Neural progenitor cell (in vitro differentiated cells): Measurements from ENCODE around the gene MAP3K4. TPM values are rescaled to one million over a fixed set of nuclear protein-coding genes. Genes with fewer than 3 reads are reported as not detected.
A peak's percentile ranks its signal among the peaks of the same experiment; 100 is the strongest.

Experiments
- DNase-seq: peaks from one replicate; pipeline ENCODE4 v3.0.0-alpha.2; 2016; ENCODE audit warnings: low spot score
- H2AFZ ChIP-seq: fragments of 200-600 bp; sonication (generic); replicated peaks from 2 replicates; pipeline ENCODE4 v1.6.1; 2016; ENCODE audit warnings: antibody characterized with exemption
- H3F3A ChIP-seq: fragments of 200-600 bp; sonication (generic); 2 replicates; pipeline ENCODE4 v1.6.1; 2016; ENCODE audit warnings: antibody characterized with exemption, low read depth
- H3K27ac ChIP-seq: fragments of 200-600 bp; sonication (generic); 2 replicates; pipeline ENCODE4 v1.5.1; 2016; ENCODE audit warnings: mild to moderate bottlenecking
- H3K27me3 ChIP-seq: fragments of 200-600 bp; sonication (generic); 2 replicates; pipeline ENCODE4 v1.6.1; 2016; ENCODE audit warnings: mild to moderate bottlenecking, moderate library complexity
- H3K36me3 ChIP-seq: fragments of 200-600 bp; sonication (generic); 2 replicates; pipeline ENCODE4 v1.5.1; 2016
- H3K4me1 ChIP-seq: fragments of 200-600 bp; sonication (generic); 2 replicates; pipeline ENCODE4 v1.6.1; 2016; ENCODE audit warnings: mixed run types
- H3K4me2 ChIP-seq: fragments of 200-600 bp; sonication (generic); 2 replicates; pipeline ENCODE4 v1.6.1; 2016
- H3K4me3 ChIP-seq: fragments of 200-600 bp; sonication (generic); 2 replicates; pipeline ENCODE4 v1.5.1; 2016
- H3K79me2 ChIP-seq: fragments of 200-600 bp; sonication (generic); 2 replicates; pipeline ENCODE4 v1.6.1; 2016; ENCODE audit warnings: low read depth
- H3K9ac ChIP-seq: fragments of 200-600 bp; sonication (generic); 2 replicates; pipeline ENCODE4 v1.6.1; 2016
- H3K9me3 ChIP-seq: fragments of 200-600 bp; sonication (generic); 2 replicates; pipeline ENCODE4 v1.5.1; 2016; ENCODE audit warnings: low read depth
- H4K20me1 ChIP-seq: fragments of 200-600 bp; sonication (generic); 2 replicates; pipeline ENCODE4 v1.6.1; 2016; ENCODE audit warnings: low read depth
- H3K27ac Mint-ChIP-seq: 3 replicates; pipeline ENCODE4 v1.8.0; 2021; ENCODE audit warnings: mixed read lengths
- H3K27me3 Mint-ChIP-seq: 2 replicates; pipeline ENCODE4 v1.8.0; 2022; ENCODE audit warnings: low read depth, mild to moderate bottlenecking, inconsistent platforms, moderate library complexity, mixed read lengths; ENCODE audit not compliant: insufficient read depth
- H3K36me3 Mint-ChIP-seq: 3 replicates; pipeline ENCODE4 v1.8.0; 2021; ENCODE audit warnings: mixed read lengths
- H3K4me1 Mint-ChIP-seq: 3 replicates; pipeline ENCODE4 v1.8.0; 2021; ENCODE audit warnings: mixed read lengths
- H3K4me3 Mint-ChIP-seq: 3 replicates; pipeline ENCODE4 v1.8.0; 2021; ENCODE audit warnings: mild to moderate bottlenecking, moderate library complexity, mixed read lengths
- H3K9me3 Mint-ChIP-seq: 3 replicates; pipeline ENCODE4 v1.8.0; 2020; ENCODE audit warnings: mixed read lengths
- EZH2 ChIP-seq: fragments of 200-600 bp; sonication (generic); IDR thresholded peaks from 2 replicates; pipeline ENCODE4 v1.6.1; 2017; ENCODE audit warnings: antibody characterized with exemption, mild to moderate bottlenecking, moderate library complexity
- EZH2phosphoT487 ChIP-seq: fragments of 200-600 bp; sonication (generic); IDR thresholded peaks from 2 replicates; pipeline ENCODE4 v1.6.1; 2017; ENCODE audit warnings: antibody characterized with exemption
- total RNA-seq: library from RNA; depleted of rRNA; stranded (reverse); fragments of >200 nt; gene quantifications from 2 replicates; pipeline ENCODE4 v1.2.3, GENCODE V29; 2015; ENCODE audit warnings: low replicate concordance
- TF ChIP-seq, protein P1 (sequence below): fragments of 200-600 bp; sonication (generic); IDR thresholded peaks from 2 replicates; pipeline ENCODE4 v1.5.1; 2017; ENCODE audit warnings: antibody characterized with exemption, mild to moderate bottlenecking

MAP3K4 gene
- total RNA-seq, 1 donor from 2014 or later: 59.6 TPM

DNA sequence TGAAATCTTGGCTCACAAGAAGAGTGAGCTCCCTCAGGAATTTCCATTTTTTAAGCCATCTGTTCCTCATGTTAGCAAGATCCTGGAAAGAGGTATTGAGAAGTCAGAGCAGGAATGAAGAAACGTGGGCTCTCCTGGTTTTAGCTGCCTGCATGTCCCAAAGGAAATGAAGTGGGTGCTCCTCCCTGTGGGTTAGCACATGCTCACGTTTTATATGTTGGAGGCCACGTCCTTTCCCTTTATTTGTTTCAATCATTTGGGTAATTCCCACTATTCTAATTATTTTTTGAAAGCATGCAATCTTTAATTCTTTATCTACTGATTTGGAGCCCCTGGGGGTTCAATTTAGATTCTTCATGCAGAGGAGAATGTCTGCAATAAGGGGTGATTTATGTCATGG lies 4.3 kb upstream of the MAP3K4 start:
- H3F3A ChIP-seq: peaks cover 17% of the 10 kb centered on the region
- no peak for DNase-seq
- peaks cover 5% of the 10 kb centered on the region for H3K4me1 ChIP-seq
- no peak overlapping the region for H3K4me3 ChIP-seq
- peak overlapping the region; percentile 24 for H3K27ac Mint-ChIP-seq
- no peak overlapping the region for H3K9ac ChIP-seq
- no peak overlapping the region for H2AFZ ChIP-seq
- TF ChIP-seq, protein P1, sequence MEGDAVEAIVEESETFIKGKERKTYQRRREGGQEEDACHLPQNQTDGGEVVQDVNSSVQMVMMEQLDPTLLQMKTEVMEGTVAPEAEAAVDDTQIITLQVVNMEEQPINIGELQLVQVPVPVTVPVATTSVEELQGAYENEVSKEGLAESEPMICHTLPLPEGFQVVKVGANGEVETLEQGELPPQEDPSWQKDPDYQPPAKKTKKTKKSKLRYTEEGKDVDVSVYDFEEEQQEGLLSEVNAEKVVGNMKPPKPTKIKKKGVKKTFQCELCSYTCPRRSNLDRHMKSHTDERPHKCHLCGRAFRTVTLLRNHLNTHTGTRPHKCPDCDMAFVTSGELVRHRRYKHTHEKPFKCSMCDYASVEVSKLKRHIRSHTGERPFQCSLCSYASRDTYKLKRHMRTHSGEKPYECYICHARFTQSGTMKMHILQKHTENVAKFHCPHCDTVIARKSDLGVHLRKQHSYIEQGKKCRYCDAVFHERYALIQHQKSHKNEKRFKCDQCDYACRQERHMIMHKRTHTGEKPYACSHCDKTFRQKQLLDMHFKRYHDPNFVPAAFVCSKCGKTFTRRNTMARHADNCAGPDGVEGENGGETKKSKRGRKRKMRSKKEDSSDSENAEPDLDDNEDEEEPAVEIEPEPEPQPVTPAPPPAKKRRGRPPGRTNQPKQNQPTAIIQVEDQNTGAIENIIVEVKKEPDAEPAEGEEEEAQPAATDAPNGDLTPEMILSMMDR: no peak
- no peak for TF ChIP-seq EZH2
- H3K27me3 Mint-ChIP-seq: no peaks in the 10 kb centered on the region
- no peaks in the 10 kb centered on the region for H4K20me1 ChIP-seq
- H3K9me3 ChIP-seq: peaks cover 15% of the 10 kb centered on the region
- peaks cover 5% of the 10 kb centered on the region for H3K36me3 Mint-ChIP-seq
- no peak overlapping the region for H3K4me3 Mint-ChIP-seq
- no peaks in the 10 kb centered on the region for H3K36me3 ChIP-seq
- peaks cover 27% of the 10 kb centered on the region for H3K9me3 Mint-ChIP-seq
- H3K4me1 Mint-ChIP-seq: peaks cover 6% of the 10 kb centered on the region
- H3K27ac ChIP-seq: no peak overlapping the region
- no peaks in the 10 kb centered on the region for H3K27me3 ChIP-seq
- peaks cover 15% of the 10 kb centered on the region for H3K79me2 ChIP-seq
- no peak overlapping the region for H3K4me2 ChIP-seq

DNA sequence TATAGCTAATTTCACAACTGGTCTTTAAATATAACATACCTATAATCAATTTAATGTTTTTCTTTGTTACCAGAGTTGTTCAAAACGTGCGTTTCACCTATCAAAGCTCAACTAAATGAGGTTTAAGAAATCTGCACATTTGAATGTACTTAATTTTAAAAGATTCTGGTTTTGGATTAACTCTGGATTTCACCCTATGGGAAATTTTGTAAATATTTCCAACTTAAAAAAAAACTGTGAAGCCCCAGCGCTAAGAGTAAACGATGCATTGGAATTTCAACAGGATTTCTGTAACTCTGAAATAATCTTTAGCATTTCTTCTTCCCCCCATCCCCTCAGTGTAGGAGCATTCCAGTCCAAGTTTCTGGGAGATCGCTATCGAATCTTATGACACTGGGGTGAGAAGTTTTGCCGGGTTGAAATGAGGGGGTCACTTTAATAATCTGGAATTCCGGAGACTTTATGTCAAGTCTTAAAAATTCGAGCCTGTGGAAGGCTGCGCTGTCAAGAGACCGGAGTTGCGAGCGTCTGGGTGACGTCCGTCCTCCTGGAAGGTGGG lies 643 bp upstream of the MAP3K4 start:
- H4K20me1 ChIP-seq: peaks cover 24% of the 10 kb centered on the region
- peak overlapping the region; percentile 92 for H3K27ac ChIP-seq
- Mint-ChIP-seq H3K4me3 (peak overlapping the region; percentile 98), H3K27me3 (no peaks in the 10 kb centered on the region), H3K27ac (peak overlapping the region; percentile 76), H3K36me3 (peaks cover 3% of the 10 kb centered on the region), H3K4me1 (peaks cover 19% of the 10 kb centered on the region), H3K9me3 (peaks cover 3% of the 10 kb centered on the region)
- no peaks in the 10 kb centered on the region for H3K27me3 ChIP-seq
- TF ChIP-seq EZH2 (no peak), EZH2phosphoT487 (no peak)
- TF ChIP-seq, protein P1: no peak
- H3K4me2 ChIP-seq: peak overlapping the region; percentile 95
- H2AFZ ChIP-seq: peak overlapping the region; percentile 97
- peaks cover 8% of the 10 kb centered on the region for H3K4me1 ChIP-seq
- peaks cover 51% of the 10 kb centered on the region for H3K79me2 ChIP-seq
- H3K36me3 ChIP-seq: no peaks in the 10 kb centered on the region
- peaks cover 21% of the 10 kb centered on the region for H3F3A ChIP-seq
- no peaks in the 10 kb centered on the region for H3K9me3 ChIP-seq
- peak overlapping the region; percentile 49 for H3K9ac ChIP-seq
- DNase-seq: no peak
- H3K4me3 ChIP-seq: peak overlapping the region; percentile 97

DNA sequence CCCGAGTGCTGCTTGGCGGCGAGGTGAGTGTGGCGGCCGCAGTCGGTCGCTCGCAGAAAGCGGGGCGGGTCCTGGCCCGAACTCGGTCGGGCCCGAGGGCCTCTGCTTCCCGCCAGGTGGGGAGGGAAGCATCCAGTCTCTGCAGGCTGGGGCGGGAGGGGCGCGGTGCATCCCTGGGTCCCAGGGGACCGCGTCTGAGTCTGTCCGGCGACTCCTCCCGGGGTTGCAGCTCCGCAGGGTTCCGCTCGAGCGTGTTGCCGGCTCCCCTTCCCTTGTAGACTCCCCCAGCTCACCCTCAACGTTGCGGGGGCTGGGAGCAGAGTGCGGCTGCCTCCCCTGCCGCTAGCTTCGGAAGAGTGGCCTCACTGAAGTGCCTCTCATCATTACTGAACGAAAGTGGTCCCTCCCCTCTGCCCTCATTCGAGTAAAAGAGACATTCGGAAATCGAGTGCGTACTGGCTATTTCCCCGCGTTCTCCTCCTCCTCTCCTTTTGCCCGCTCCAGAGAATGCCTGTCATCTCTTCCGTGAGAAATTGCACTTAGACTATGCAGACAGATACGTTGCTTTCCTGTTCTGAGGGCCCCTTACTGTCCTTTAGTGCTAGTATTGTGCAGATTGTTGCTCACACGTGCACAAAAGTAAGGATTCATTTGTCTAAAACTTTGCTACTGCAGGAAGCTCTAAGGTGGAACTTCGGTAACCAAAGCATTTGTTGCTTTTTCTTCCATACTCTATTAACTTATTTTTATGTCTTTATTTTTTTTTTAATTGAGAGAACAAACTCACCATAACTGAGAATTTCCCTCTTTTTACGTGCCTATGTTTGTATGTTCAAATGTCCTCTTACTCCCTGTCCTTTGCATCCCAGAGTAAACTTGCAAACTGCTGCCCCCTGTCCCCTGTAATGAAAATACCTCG lies 751 bp downstream of the MAP3K4 start:
- H4K20me1 ChIP-seq: peaks cover 33% of the 10 kb centered on the region
- H3F3A ChIP-seq: peaks cover 21% of the 10 kb centered on the region
- peak overlapping the region; percentile 97 for H2AFZ ChIP-seq
- no peak for TF ChIP-seq EZH2
- TF ChIP-seq, protein P1: peak; percentile 81
- H3K4me2 ChIP-seq: peak overlapping the region; percentile 95
- Mint-ChIP-seq H3K36me3 (peaks cover 6% of the 10 kb centered on the region), H3K27ac (peak overlapping the region; percentile 95), H3K4me3 (peak overlapping the region; percentile 98), H3K4me1 (peaks cover 21% of the 10 kb centered on the region), H3K9me3 (no peaks in the 10 kb centered on the region), H3K27me3 (no peaks in the 10 kb centered on the region)
- peak overlapping the region; percentile 92 for H3K27ac ChIP-seq
- H3K79me2 ChIP-seq: peaks cover 65% of the 10 kb centered on the region
- H3K4me3 ChIP-seq: peak overlapping the region; percentile 97
- H3K27me3 ChIP-seq: no peaks in the 10 kb centered on the region
- H3K36me3 ChIP-seq: no peaks in the 10 kb centered on the region
- peaks cover 12% of the 10 kb centered on the region for H3K4me1 ChIP-seq
- DNase-seq: peak; percentile 78
- H3K9ac ChIP-seq: peak overlapping the region; percentile 85
- H3K9me3 ChIP-seq: no peaks in the 10 kb centered on the region
